DOHH2 (cell line): ENCODE measurements around the gene COL12A1.

Experiments
- EZH2phosphoT487 ChIP-seq: fragments of 200-600 bp; sonication (generic); IDR thresholded peaks from 2 replicates; pipeline ENCODE4 v1.6.1; 2017; ENCODE audit warnings: borderline replicate concordance, mild to moderate bottlenecking, antibody characterized with exemption, low read length, moderate library complexity, mixed read lengths
- TF ChIP-seq, protein P1 (sequence below): fragments of 200-600 bp; sonication (generic); IDR thresholded peaks from one replicate; pipeline ENCODE4 v1.5.1; 2014; ENCODE audit warnings: antibody characterized with exemption, mild to moderate bottlenecking, low read depth, low read length; ENCODE audit not compliant: poor library complexity, severe bottlenecking

DNA sequence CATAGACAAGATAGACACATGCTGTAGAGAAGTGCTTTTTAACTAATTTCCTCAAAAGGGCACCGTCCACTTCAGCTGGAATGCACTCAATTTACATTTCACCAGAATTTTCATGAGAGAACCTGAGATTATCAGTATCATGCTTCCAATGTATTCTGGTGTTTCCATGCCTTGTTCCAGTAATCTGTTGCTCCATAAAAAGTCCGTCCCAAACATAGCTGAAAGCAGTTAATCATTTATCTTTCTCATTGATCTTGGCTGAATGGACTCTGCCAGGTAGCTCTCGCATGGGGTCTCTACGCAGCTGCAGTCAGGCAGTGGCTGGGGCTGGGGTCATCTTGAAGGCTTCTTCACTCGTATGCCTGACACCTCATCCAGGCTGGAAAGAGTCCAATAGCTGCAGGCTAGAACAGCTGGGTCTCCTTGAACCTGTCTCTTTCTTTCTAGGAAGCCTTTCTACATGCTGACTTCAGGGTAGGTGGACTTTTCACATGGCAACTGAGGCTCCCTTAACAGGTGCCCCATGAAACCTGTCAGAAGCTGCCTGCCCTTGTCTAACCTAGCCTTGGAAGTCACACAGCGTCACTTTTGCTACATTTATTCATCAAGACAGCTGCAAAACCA is 18.6 kb upstream of the COL12A1 start:
- TF ChIP-seq, protein P1, sequence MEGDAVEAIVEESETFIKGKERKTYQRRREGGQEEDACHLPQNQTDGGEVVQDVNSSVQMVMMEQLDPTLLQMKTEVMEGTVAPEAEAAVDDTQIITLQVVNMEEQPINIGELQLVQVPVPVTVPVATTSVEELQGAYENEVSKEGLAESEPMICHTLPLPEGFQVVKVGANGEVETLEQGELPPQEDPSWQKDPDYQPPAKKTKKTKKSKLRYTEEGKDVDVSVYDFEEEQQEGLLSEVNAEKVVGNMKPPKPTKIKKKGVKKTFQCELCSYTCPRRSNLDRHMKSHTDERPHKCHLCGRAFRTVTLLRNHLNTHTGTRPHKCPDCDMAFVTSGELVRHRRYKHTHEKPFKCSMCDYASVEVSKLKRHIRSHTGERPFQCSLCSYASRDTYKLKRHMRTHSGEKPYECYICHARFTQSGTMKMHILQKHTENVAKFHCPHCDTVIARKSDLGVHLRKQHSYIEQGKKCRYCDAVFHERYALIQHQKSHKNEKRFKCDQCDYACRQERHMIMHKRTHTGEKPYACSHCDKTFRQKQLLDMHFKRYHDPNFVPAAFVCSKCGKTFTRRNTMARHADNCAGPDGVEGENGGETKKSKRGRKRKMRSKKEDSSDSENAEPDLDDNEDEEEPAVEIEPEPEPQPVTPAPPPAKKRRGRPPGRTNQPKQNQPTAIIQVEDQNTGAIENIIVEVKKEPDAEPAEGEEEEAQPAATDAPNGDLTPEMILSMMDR, result no peak
- no peak for TF ChIP-seq EZH2phosphoT487
